Neuronal stem cell (in vitro differentiated cells): Measurements from ENCODE around the gene F11R.

Source experiments
- DNase-seq: peaks from one replicate; pipeline ENCODE4 v3.0.0-alpha.2; 2013; ENCODE audit warnings: low spot score
- H2AFZ ChIP-seq: one replicate; pipeline ENCODE4 v1.6.1; 2013; ENCODE audit warnings: mild to moderate bottlenecking, low read length, inconsistent platforms
- H2AK5ac ChIP-seq: 2 replicates; pipeline ENCODE4 v1.6.1; 2013; ENCODE audit warnings: low read depth, mild to moderate bottlenecking, inconsistent platforms, low read length, moderate library complexity, mixed read lengths
- H2BK120ac ChIP-seq: 2 replicates; pipeline ENCODE4 v1.6.1; 2013; ENCODE audit warnings: low read depth, mild to moderate bottlenecking, inconsistent platforms, low read length, moderate library complexity, mixed read lengths
- H2BK12ac ChIP-seq: one replicate; pipeline ENCODE4 v1.6.1; 2013; ENCODE audit warnings: low read length, inconsistent platforms
- H2BK15ac ChIP-seq: 2 replicates; pipeline ENCODE4 v1.6.1; 2013; ENCODE audit warnings: mild to moderate bottlenecking, low read length, inconsistent platforms, mixed read lengths
- H2BK5ac ChIP-seq: one replicate; pipeline ENCODE4 v1.6.1; 2013; ENCODE audit warnings: inconsistent platforms, mild to moderate bottlenecking, low read length, moderate library complexity
- H3K14ac ChIP-seq: one replicate; pipeline ENCODE4 v1.6.1; 2013; ENCODE audit warnings: low read length, inconsistent platforms
- H3K18ac ChIP-seq: 2 replicates; pipeline ENCODE4 v1.6.1; 2013; ENCODE audit warnings: low read length, inconsistent platforms
- H3K23ac ChIP-seq: 2 replicates; pipeline ENCODE4 v1.6.1; 2013; ENCODE audit warnings: low read depth, mild to moderate bottlenecking, mixed read lengths, low read length, inconsistent platforms; ENCODE audit not compliant: poor library complexity
- H3K27ac ChIP-seq: replicated peaks from 3 replicates; pipeline ENCODE4 v1.5.1; 2013; ENCODE audit warnings: low read length, inconsistent platforms
- H3K27me3 ChIP-seq, 3 experiments: 2 replicates each; pipeline ENCODE4 v1.6.1; 2013; ENCODE audit warnings: low read length in 3 of 3, mild to moderate bottlenecking in 2 of 3, inconsistent platforms in 1 of 3, low read depth in 1 of 3, mixed read lengths in 1 of 3, moderate library complexity in 1 of 3; ENCODE audit not compliant: control insufficient read depth in 3 of 3, insufficient read depth in 3 of 3
- H3K36me3 ChIP-seq, 2 donors: replicated peaks in 1 of 2; 2 replicates each; pipeline ENCODE4 v1.6.1; 2013; ENCODE audit warnings: low read length in 2 of 2; ENCODE audit not compliant: control insufficient read depth in 2 of 2, insufficient read depth in 2 of 2
- H3K4ac ChIP-seq: 2 replicates; pipeline ENCODE4 v1.6.1; 2013; ENCODE audit warnings: inconsistent platforms, mild to moderate bottlenecking, low read length, moderate library complexity
- H3K4me1 ChIP-seq, 2 donors: 1 replicate in 1 of 2; 2 replicates in 1 of 2; pipeline ENCODE4 v1.6.1; 2013; ENCODE audit warnings: low read length in 2 of 2, low read depth in 1 of 2; ENCODE audit not compliant: control insufficient read depth in 2 of 2, insufficient read depth in 1 of 2
- H3K4me2 ChIP-seq: one replicate; pipeline ENCODE4 v1.6.1; 2013; ENCODE audit warnings: mild to moderate bottlenecking, low read length, inconsistent platforms; ENCODE audit not compliant: insufficient read depth, poor library complexity, severe bottlenecking
- H3K4me3 ChIP-seq, 2 donors: 2 replicates each; pipeline ENCODE4 v1.5.1; 2013; ENCODE audit warnings: low read length in 2 of 2, mild to moderate bottlenecking in 2 of 2, inconsistent platforms in 1 of 2, moderate library complexity in 1 of 2
- H3K79me1 ChIP-seq: one replicate; pipeline ENCODE4 v1.6.1; 2013; ENCODE audit warnings: low read depth, mild to moderate bottlenecking, inconsistent platforms, low read length, moderate library complexity
- H3K9ac ChIP-seq: one replicate; pipeline ENCODE4 v1.6.1; 2013; ENCODE audit warnings: mild to moderate bottlenecking, low read depth, low read length, inconsistent platforms; ENCODE audit not compliant: poor library complexity
- H3K9me3 ChIP-seq, 2 donors: replicated peaks in 1 of 2; 2 replicates each; pipeline versions ENCODE3 to v1.6.1; 2013; ENCODE audit warnings: low read length in 2 of 2, mild to moderate bottlenecking in 2 of 2, inconsistent platforms in 1 of 2, low read depth in 1 of 2, mixed read lengths in 1 of 2, moderate library complexity in 1 of 2; ENCODE audit not compliant: control insufficient read depth in 2 of 2, insufficient read depth in 1 of 2
- H4K8ac ChIP-seq: one replicate; pipeline ENCODE4 v1.6.1; 2013; ENCODE audit warnings: low read depth, mild to moderate bottlenecking, inconsistent platforms, low read length, moderate library complexity
- H4K91ac ChIP-seq: one replicate; pipeline ENCODE4 v1.6.1; 2013; ENCODE audit warnings: low read length, low read depth, mild to moderate bottlenecking, inconsistent platforms; ENCODE audit not compliant: poor library complexity
- WGBS, 2 donors: extraction: QIAGEN DNeasy Blood & Tissue Kit; methylation state at CpG; one replicate each; pipeline ENCODE4 v1.1.7; 2013; ENCODE audit warnings: missing lambda C conversion rate in 2 of 2, mixed read lengths in 1 of 2; ENCODE audit not compliant: insufficient read length in 2 of 2, insufficient replicate concordance in 1 of 2; ENCODE audit errors: extremely low coverage in 2 of 2; 5-methylcytosine and 5-hydroxymethylcytosine counted together

Gene F11R

GRCh38 chr1:161007369-161007768, 13.6 kb downstream of the F11R start:
- H2BK12ac ChIP-seq: no peak overlapping the region
- WGBS, 2 donors: no CpG with 5 or more reads among the region's 2 CpGs
- H2BK15ac ChIP-seq: no peak overlapping the region

DNA sequence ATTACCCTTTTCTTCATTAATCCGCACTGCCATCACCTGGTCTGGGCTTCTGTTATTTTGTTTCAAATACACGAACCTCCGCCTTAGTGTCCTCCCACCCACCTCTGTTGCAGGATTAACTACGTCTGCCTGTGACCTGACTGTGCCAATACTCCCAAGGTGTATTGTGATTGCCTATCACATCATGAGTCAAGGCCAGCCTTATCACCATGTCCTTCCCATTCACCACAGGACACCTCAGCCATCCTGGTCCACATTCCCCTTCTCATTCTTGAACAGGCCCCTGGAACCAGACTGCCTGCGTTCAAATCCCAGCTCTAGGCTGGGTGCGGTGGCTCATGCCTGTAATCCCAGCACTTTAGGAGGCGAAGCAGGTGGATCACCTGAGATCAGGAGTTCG, 14.4 kb downstream of the F11R start:
- Histone ChIP-seq H4K8ac (no peak overlapping the region), H3K27ac (no peak overlapping the region), H3K4me2 (no peak overlapping the region), H3K9ac (no peak overlapping the region), H3K27me3 (no peaks in the 10 kb centered on the region), H3K4me3 (no peak overlapping the region), H3K23ac (no peak overlapping the region), H3K4ac (no peak overlapping the region), H3K79me1 (no peaks in the 10 kb centered on the region), H3K18ac (no peak overlapping the region), H2AK5ac (no peak overlapping the region), H2BK120ac (no peak overlapping the region), H2BK15ac (no peak overlapping the region), H4K91ac (no peak overlapping the region), H3K36me3 (peaks cover 0 to 1% of the 10 kb centered on the region in 2 donors), H3K4me1 (no peaks in the 10 kb centered on the region), H2BK5ac (no peak overlapping the region), H2BK12ac (no peak overlapping the region), H2AFZ (no peak overlapping the region), H3K14ac (no peak overlapping the region), H3K9me3 (no peaks in the 10 kb centered on the region)
- no peak for DNase-seq
- no CpG with 5 or more reads among the region's 8 CpGs for WGBS, 2 donors

More at GRCh38 chr1:161007369-161007768, 13.6 kb downstream of the F11R start:
- Histone ChIP-seq H4K91ac (no peak overlapping the region), H3K23ac (no peak overlapping the region), H3K27me3 (no peaks in the 10 kb centered on the region), H3K4me3 (no peak overlapping the region), H2AK5ac (no peak overlapping the region), H3K9me3 (no peaks in the 10 kb centered on the region), H3K4me1 (no peaks in the 10 kb centered on the region), H2BK5ac (no peak overlapping the region), H3K79me1 (no peaks in the 10 kb centered on the region), H3K4me2 (no peak overlapping the region), H3K27ac (no peak overlapping the region), H3K9ac (no peak overlapping the region), H2AFZ (no peak overlapping the region), H3K14ac (no peak overlapping the region), H3K4ac (no peak overlapping the region), H4K8ac (no peak overlapping the region), H3K18ac (no peak overlapping the region), H3K36me3 (no peaks in the 10 kb centered on the region), H2BK120ac (no peak overlapping the region)
- DNase-seq: no peak

DNA sequence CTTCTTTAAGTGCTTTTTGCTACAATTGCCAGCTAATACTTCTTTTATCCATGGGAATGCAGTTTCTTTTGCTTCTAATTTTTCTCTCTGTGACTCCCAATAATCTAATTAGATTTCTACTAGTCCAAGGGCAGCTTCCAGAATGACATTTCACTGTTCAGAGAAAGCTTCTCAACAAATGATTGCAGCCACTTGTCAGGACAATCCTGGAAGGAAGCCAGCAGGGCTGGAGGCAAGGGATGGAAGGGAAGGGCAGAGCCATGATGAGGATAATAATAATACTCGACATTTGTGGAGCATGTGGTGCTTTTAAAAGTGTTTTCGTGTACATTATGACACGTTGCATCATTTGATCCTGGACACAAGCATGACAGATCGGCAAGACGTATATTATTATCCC, 19.4 kb downstream of the F11R start:
- H2BK12ac ChIP-seq: no peak overlapping the region
- no peak overlapping the region for H4K91ac ChIP-seq
- no peak for DNase-seq
- H3K27me3 ChIP-seq: no peaks in the 10 kb centered on the region
- no peak overlapping the region for H2BK15ac ChIP-seq
- H3K9me3 ChIP-seq: no peaks in the 10 kb centered on the region
- H3K14ac ChIP-seq: no peak overlapping the region
- H3K27ac ChIP-seq: no peak overlapping the region
- H2BK120ac ChIP-seq: no peak overlapping the region
- H3K9ac ChIP-seq: no peak overlapping the region
- H3K79me1 ChIP-seq: no peaks in the 10 kb centered on the region
- no peak overlapping the region for H3K18ac ChIP-seq
- H3K4me3 ChIP-seq: no peak overlapping the region
- H3K23ac ChIP-seq: no peak overlapping the region
- no peak overlapping the region for H4K8ac ChIP-seq
- H3K4me1 ChIP-seq: no peaks in the 10 kb centered on the region
- WGBS, 2 donors: no CpG with 5 or more reads among the region's 5 CpGs
- H2AFZ ChIP-seq: no peak overlapping the region
- peaks cover 0 to 29% of the 10 kb centered on the region in 2 donors for H3K36me3 ChIP-seq
- H2AK5ac ChIP-seq: no peak overlapping the region
- no peak overlapping the region for H3K4me2 ChIP-seq
- H2BK5ac ChIP-seq: no peak overlapping the region
- H3K4ac ChIP-seq: no peak overlapping the region

- H3K9me3 ChIP-seq: no peaks in the 10 kb centered on the region
- H2BK12ac ChIP-seq: no peak overlapping the region
- H3K9ac ChIP-seq: no peak overlapping the region
- WGBS, 2 donors: no CpG with 5 or more reads among the region's 11 CpGs
- H3K4me1 ChIP-seq: no peaks in the 10 kb centered on the region
- H3K27ac ChIP-seq: no peak overlapping the region
- DNase-seq: no peak
- H3K36me3 ChIP-seq: peaks cover 0 to 29% of the 10 kb centered on the region in 2 donors
- no peak overlapping the region for H3K4ac ChIP-seq
- H4K8ac ChIP-seq: no peak overlapping the region
- no peaks in the 10 kb centered on the region for H3K27me3 ChIP-seq
- H3K4me2 ChIP-seq: no peak overlapping the region
- H3K4me3 ChIP-seq: peak overlapping the region in 1 of 2 donors; percentile 51
- H3K23ac ChIP-seq: no peak overlapping the region
- no peak overlapping the region for H2AFZ ChIP-seq
- no peaks in the 10 kb centered on the region for H3K79me1 ChIP-seq
- H2AK5ac ChIP-seq: no peak overlapping the region
- no peak overlapping the region for H3K18ac ChIP-seq
- no peak overlapping the region for H2BK5ac ChIP-seq
- H2BK15ac ChIP-seq: no peak overlapping the region
- no peak overlapping the region for H4K91ac ChIP-seq
- H3K14ac ChIP-seq: no peak overlapping the region
- no peak overlapping the region for H2BK120ac ChIP-seq
These were observed 20.0 kb downstream of the F11R start for GRCh38 chr1:161000736-161001480.
